ENCODE measurements around the gene HSPB6. TPM values are rescaled to one million over a fixed set of nuclear protein-coding genes. Genes with fewer than 3 reads are reported as not detected.

The HSPB6 gene
- total and polyA plus RNA-seq, 2 of the 8 experiments (the other 6 are each of a cell fraction or from before 2014, with no cell fraction given), result 0.91 TPM; not detected in 1

- no peak overlapping the region for H2BK120ac ChIP-seq (replicated peaks; ENCODE audit: low read depth, low read length)
- FAIRE-seq, result no peak
- TF ChIP-seq TAF7 (optimal IDR thresholded peaks at IDR 0.05; ENCODE audit: borderline replicate concordance, low read depth, low read length) (no peak), TEAD4 (IDR thresholded peaks at IDR 0.05; ENCODE audit: low read depth, low read length) (no peak), NRF1 (IDR thresholded peaks at IDR 0.05; ENCODE audit: low read depth, low read length) (no peak), EGR1 (IDR thresholded peaks at IDR 0.05; ENCODE audit: borderline replicate concordance, low read depth, low read length) (no peak), E2F6 (IDR thresholded peaks at IDR 0.05) (no peak), TAF1 (IDR thresholded peaks at IDR 0.05; ENCODE audit: low read depth, low read length) (no peak), POLR2A (IDR thresholded peaks at IDR 0.05; ENCODE audit: control extremely low read depth in 1 of 2, low read depth in 2 of 2, low read length in 2 of 2) (no peak), ATF2 (IDR thresholded peaks at IDR 0.05; ENCODE audit: low read length) (no peak), POLR2AphosphoS5 (IDR thresholded peaks at IDR 0.05; ENCODE audit: low read depth, low read length) (no peak), MAFK (IDR thresholded peaks at IDR 0.05; ENCODE audit: low read depth, low read length) (no peak), GABPA (IDR thresholded peaks at IDR 0.05; ENCODE audit: borderline replicate concordance, insufficient read depth, low read length) (no peak), CHD1 (IDR thresholded peaks at IDR 0.05; ENCODE audit: low read depth, low read length) (no peak)
Observed at GRCh38 chr19:35731779-35732405, 24.9 kb downstream of the HSPB6 start.

More at GRCh38 chr19:35731779-35732405, 24.9 kb downstream of the HSPB6 start:
- Histone ChIP-seq H3K9ac (replicated peaks in 1 of 4; ENCODE audit: extremely low read depth in 1 of 4, low read depth in 3 of 4, low read length in 3 of 4) (no peak overlapping the region), H2AFZ (ENCODE audit: low read length) (no peak overlapping the region), H4K8ac (ENCODE audit: extremely low read depth, insufficient read depth, low read length) (no peak overlapping the region), H3K36me3 (ENCODE audit: control insufficient read depth in 2 of 4, insufficient read depth in 4 of 4, low read length in 3 of 4) (peaks cover 25 to 63% (median 58%) of the 10 kb centered on the region in 4 experiments), H3K14ac (ENCODE audit: insufficient read length) (no peak overlapping the region), H3K27ac (ENCODE audit: low read depth, low read length) (no peak overlapping the region), H3K18ac (ENCODE audit: extremely low read depth, low read length) (no peak overlapping the region), H3K23ac (ENCODE audit: insufficient read length) (no peak overlapping the region), H4K20me1 (replicated peaks in 1 of 2; ENCODE audit: control insufficient read depth in 1 of 2, insufficient read depth in 2 of 2, low read length in 2 of 2) (peaks cover 12 to 23% of the 10 kb centered on the region in 2 experiments), H2BK5ac (ENCODE audit: low read depth, low read length) (0 out of 2 replicates have a peak overlapping the region, but pooled peaks have one; percentile 52), H4K91ac (replicated peaks; ENCODE audit: insufficient read length, low read length) (no peak overlapping the region), H3K79me1 (ENCODE audit: low read depth, low read length) (no peaks in the 10 kb centered on the region), H3K4me3 (ENCODE audit: extremely low read depth in 1 of 4, insufficient read depth in 2 of 4, low read depth in 3 of 4, low read length in 4 of 4) (no peak overlapping the region), H3K27me3 (replicated peaks in 1 of 4; ENCODE audit: control insufficient read depth in 3 of 4, extremely low read depth in 1 of 4, insufficient read depth in 3 of 4, low read length in 3 of 4) (no peaks in the 10 kb centered on the region), H3K4me1 (replicated peaks in 1 of 4; ENCODE audit: control insufficient read depth in 3 of 4, insufficient read depth in 4 of 4, low read length in 3 of 4) (no peaks in the 10 kb centered on the region), H3K79me2 (ENCODE audit: control insufficient read depth in 1 of 2, insufficient read depth in 2 of 2, low read length in 2 of 2) (no peaks in the 10 kb centered on the region), H2AK5ac (ENCODE audit: low read depth, low read length) (no peak overlapping the region), H3K23me2 (ENCODE audit: low read depth, low read length) (no peaks in the 10 kb centered on the region), H2BK12ac (ENCODE audit: low read depth, low read length) (no peak overlapping the region), H2BK20ac (ENCODE audit: low read length) (no peak overlapping the region), H3K9me3 (ENCODE audit: insufficient read depth in 2 of 2, low read depth in 1 of 2, low read length in 1 of 2) (no peaks in the 10 kb centered on the region), H4K5ac (ENCODE audit: insufficient read length, low read depth, low read length) (no peak overlapping the region), H3K4ac (replicated peaks; ENCODE audit: insufficient read length, low read depth, low read length) (no peak overlapping the region), H3K56ac (replicated peaks; ENCODE audit: insufficient read length, low read depth, low read length) (no peak overlapping the region), H2BK15ac (ENCODE audit: low read length) (no peak overlapping the region), H3K4me2 (ENCODE audit: insufficient read depth in 1 of 2, low read depth in 2 of 2, low read length in 2 of 2) (no peak overlapping the region)
- POLR2A ChIA-PET (ENCODE audit: partially characterized antibody), result interaction anchor here (0.6 to 3.4 kb wide), 4 partner anchors 8 to 31 kb away, joined by 4 to 14 read pairs (median 5); partner anchors contain the start of genes PSENEN and U2AF1L4
- DNase-seq (ENCODE audit: low read depth in 1 of 2, low spot score in 2 of 2), result no peak
- WGBS, 2 experiments (ENCODE audit: extremely low coverage in 1 of 2, insufficient coverage in 1 of 2, insufficient read length in 1 of 2, insufficient replicate concordance in 2 of 2, low coverage in 1 of 2, low lambda C conversion rate in 2 of 2, missing lambda C conversion rate in 1 of 2), result 90% methylated on average over 14 of the region's 21 CpGs; no CpG with 5 or more reads in 1 of the 2 experiments
- CTCF ChIA-PET (ENCODE audit: partially characterized antibody), result interaction anchor here (0.5 to 0.9 kb wide), 2 partner anchors 10 to 140 kb away, joined by 3 read pairs; partner anchors contain the start of gene IGFLR1

All from H1 (cell line).